CD4-positive, alpha-beta T cell (primary cell): ENCODE data around the gene TENT4B. TPM values are rescaled to one million over a fixed set of nuclear protein-coding genes. Genes with fewer than 3 reads are reported as not detected.

Experiments
- ATAC-seq: fragments of 200-7000 bp; cut with Tn5 transposase; one replicate; pipeline ENCODE4 v1.10.0; 2022; ENCODE audit warnings: mild to moderate bottlenecking; ENCODE audit not compliant: poor library complexity
- CTCF ChIA-PET: fragments of 350-600 bp; sonication (Branson Sonifier 250); formaldehyde crosslinking; loops from one replicate; lab custom pipeline; 2021; ENCODE audit warnings: antibody characterized with exemption, inconsistent platforms; lab: Charles Lee
- POLR2A ChIA-PET: fragments of 350-600 bp; sonication (Branson Sonifier 250); formaldehyde crosslinking; loops from one replicate; lab custom pipeline; 2021; ENCODE audit warnings: antibody characterized with exemption, inconsistent platforms; lab: Charles Lee
- DNase-seq, 14 experiments: peaks; one replicate each; pipeline ENCODE4 v3.0.0-alpha.2; 2013 to 2020; ENCODE audit warnings: mixed read lengths in 2 of 14
- H3K27ac ChIP-seq, 2 donors: one replicate each; pipeline versions ENCODE4 v1.5.1 to v1.7.0; 2013; ENCODE audit warnings: low read length in 2 of 2, low read depth in 1 of 2, mild to moderate bottlenecking in 1 of 2
- H3K27me3 ChIP-seq, 2 experiments: 1 replicate in 1 of 2; 2 replicates in 1 of 2; pipeline versions ENCODE4 v1.6.1 to v1.7.0; 2013; ENCODE audit warnings: low read length in 2 of 2, control low read depth in 1 of 2, mild to moderate bottlenecking in 1 of 2, moderate library complexity in 1 of 2; ENCODE audit not compliant: insufficient read depth in 2 of 2, control insufficient read depth in 1 of 2
- H3K36me3 ChIP-seq: one replicate; pipeline ENCODE4 v1.6.1; 2013; ENCODE audit warnings: low read length, control low read depth; ENCODE audit not compliant: insufficient read depth
- H3K4me1 ChIP-seq: one replicate; pipeline ENCODE4 v1.6.1; 2013; ENCODE audit warnings: low read length, control low read depth; ENCODE audit not compliant: insufficient read depth
- H3K4me3 ChIP-seq: one replicate; pipeline ENCODE4 v1.5.1; 2013; ENCODE audit warnings: mild to moderate bottlenecking, low read length, moderate library complexity
- H3K9me3 ChIP-seq, 2 experiments: 1 replicate in 1 of 2; 2 replicates in 1 of 2; pipeline versions ENCODE4 v1.6.1 to v1.7.0; 2013; ENCODE audit warnings: low read length in 2 of 2, mild to moderate bottlenecking in 2 of 2, control low read depth in 1 of 2, moderate library complexity in 1 of 2; ENCODE audit not compliant: control insufficient read depth in 1 of 2, insufficient read depth in 1 of 2
- H3K27ac Mint-ChIP-seq: one replicate; pipeline ENCODE4 v1.8.0; 2020; ENCODE audit warnings: mixed read lengths
- H3K27me3 Mint-ChIP-seq: one replicate; pipeline ENCODE4 v1.8.0; 2021; ENCODE audit warnings: mixed read lengths
- H3K36me3 Mint-ChIP-seq: one replicate; pipeline ENCODE4 v1.8.0; 2021; ENCODE audit warnings: low read depth, mixed read lengths
- H3K4me1 Mint-ChIP-seq: one replicate; pipeline ENCODE4 v1.8.0; 2021; ENCODE audit warnings: low read depth, mixed read lengths
- H3K4me3 Mint-ChIP-seq: one replicate; pipeline ENCODE4 v1.8.0; 2020; ENCODE audit warnings: mild to moderate bottlenecking, mixed read lengths
- H3K9me3 Mint-ChIP-seq: one replicate; pipeline ENCODE4 v1.8.0; 2020; ENCODE audit warnings: mixed read lengths
- CTCF ChIP-seq: fragments of 200-600 bp; IDR thresholded peaks from one replicate; pipeline ENCODE4 v1.8.0; 2022; ENCODE audit warnings: antibody characterized with exemption, mild to moderate bottlenecking
- intact Hi-C, 2 experiments: fragments of 100-400 bp; cut with DNase I in 1 of 2; cut with micrococcal nuclease in 1 of 2; formaldehyde crosslinking; loops; one replicate each; pipeline versions ENCODE4 v1.15.1 to v1.9.0; 2023 to 2025; cut with DNase I, micrococcal nuclease
- total RNA-seq, 174 experiments: library from RNA in 2 of 174; stranded (reverse) in 2 of 174; gene quantifications; one replicate each; pipeline ENCODE4 v1.2.3 and lab custom pipeline; 2021 to 2026

Gene TENT4B
- total RNA-seq, 2 experiments from 2014 or later: 32.9 to 35.0 TPM

DNA sequence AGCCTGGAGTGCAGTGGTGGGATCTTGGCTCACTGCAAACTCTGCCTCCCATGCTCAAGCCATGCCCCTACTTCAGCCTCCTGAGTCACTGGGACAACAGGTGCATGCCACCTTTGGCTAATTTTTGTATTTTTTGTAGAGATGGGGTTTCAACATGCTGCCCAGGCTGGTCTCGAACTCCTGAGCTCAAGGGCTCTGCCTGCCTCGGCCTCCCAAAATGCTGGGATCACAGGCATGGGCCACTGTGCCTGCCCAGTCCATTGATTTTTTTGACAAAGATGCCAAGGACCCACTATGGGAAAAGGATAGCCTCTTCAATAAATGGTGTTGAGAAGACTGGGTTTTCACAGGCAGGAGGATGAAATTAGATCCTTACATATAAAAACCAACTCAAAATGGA lies 102.4 kb downstream of the TENT4B start:
- ChIA-PET CTCF (no interaction called here), POLR2A (interaction anchor here (1.5 kb wide), 1 partner anchor 19 kb away, joined by 4 read pairs; no protein-coding TSS in a partner anchor)
- Mint-ChIP-seq H3K27me3 (no peaks in the 10 kb centered on the region), H3K27ac (no peak overlapping the region), H3K9me3 (no peaks in the 10 kb centered on the region), H3K36me3 (no peaks in the 10 kb centered on the region), H3K4me3 (no peak overlapping the region), H3K4me1 (peaks cover 14% of the 10 kb centered on the region)
- Histone ChIP-seq H3K27me3 (no peaks in the 10 kb centered on the region), H3K27ac (no peak overlapping the region), H3K4me1 (peaks cover 8% of the 10 kb centered on the region), H3K9me3 (peaks cover 0 to 5% of the 10 kb centered on the region in 2 experiments), H3K4me3 (no peak overlapping the region), H3K36me3 (no peaks in the 10 kb centered on the region)
- no peak for ATAC-seq
- intact Hi-C loops: no loop called here
- TF ChIP-seq CTCF: no peak
- no peak for DNase-seq

GRCh38 chr16:50256604-50257003 lies 103.5 kb downstream of the TENT4B start:
- no peak overlapping the region for H3K27ac Mint-ChIP-seq
- H3K4me3 ChIP-seq: no peak overlapping the region
- CTCF ChIA-PET: no interaction called here
- no peaks in the 10 kb centered on the region for H3K36me3 Mint-ChIP-seq
- peaks cover 8% of the 10 kb centered on the region for H3K4me1 ChIP-seq
- peaks cover 14% of the 10 kb centered on the region for H3K4me1 Mint-ChIP-seq
- intact Hi-C loops: no loop called here
- no peaks in the 10 kb centered on the region for H3K27me3 Mint-ChIP-seq
- TF ChIP-seq CTCF: no peak
- no peak for DNase-seq
- ATAC-seq: no peak
- POLR2A ChIA-PET: no interaction called here
- H3K9me3 Mint-ChIP-seq: no peaks in the 10 kb centered on the region
- H3K9me3 ChIP-seq: peaks cover 0 to 8% of the 10 kb centered on the region in 2 experiments
- H3K4me3 Mint-ChIP-seq: no peak overlapping the region
- H3K36me3 ChIP-seq: no peaks in the 10 kb centered on the region
- no peak overlapping the region for H3K27ac ChIP-seq
- H3K27me3 ChIP-seq: no peaks in the 10 kb centered on the region

GRCh38 chr16:50257876-50258275 lies 104.8 kb downstream of the TENT4B start:
- Mint-ChIP-seq H3K27me3 (no peaks in the 10 kb centered on the region), H3K4me3 (no peak overlapping the region), H3K27ac (no peak overlapping the region), H3K9me3 (no peaks in the 10 kb centered on the region), H3K36me3 (no peaks in the 10 kb centered on the region), H3K4me1 (peaks cover 17% of the 10 kb centered on the region)
- H3K27me3 ChIP-seq: no peaks in the 10 kb centered on the region
- peaks cover 0 to 8% of the 10 kb centered on the region in 2 experiments for H3K9me3 ChIP-seq
- no peak for DNase-seq
- POLR2A ChIA-PET: interaction anchor here (0.6 to 1.6 kb wide), 3 partner anchors 10 to 39 kb away, joined by 3 to 5 read pairs (median 3); no protein-coding TSS in a partner anchor
- no peak overlapping the region for H3K4me3 ChIP-seq
- intact Hi-C loops: no loop called here
- CTCF ChIA-PET: no interaction called here
- peaks cover 8% of the 10 kb centered on the region for H3K4me1 ChIP-seq
- no peak for ATAC-seq
- H3K36me3 ChIP-seq: no peaks in the 10 kb centered on the region
- TF ChIP-seq CTCF: no peak
- H3K27ac ChIP-seq: no peak overlapping the region
